HG02852 (cell line): ENCODE data around the gene CELF2.

Experiments used
- ATAC-seq: cut with Tn5 transposase; IDR thresholded peaks from one replicate; pipeline ENCODE4 v1.9.1; 2021; ENCODE audit warnings: mild to moderate bottlenecking, moderate library complexity; ENCODE audit not compliant: unreplicated experiment

Gene CELF2

DNA sequence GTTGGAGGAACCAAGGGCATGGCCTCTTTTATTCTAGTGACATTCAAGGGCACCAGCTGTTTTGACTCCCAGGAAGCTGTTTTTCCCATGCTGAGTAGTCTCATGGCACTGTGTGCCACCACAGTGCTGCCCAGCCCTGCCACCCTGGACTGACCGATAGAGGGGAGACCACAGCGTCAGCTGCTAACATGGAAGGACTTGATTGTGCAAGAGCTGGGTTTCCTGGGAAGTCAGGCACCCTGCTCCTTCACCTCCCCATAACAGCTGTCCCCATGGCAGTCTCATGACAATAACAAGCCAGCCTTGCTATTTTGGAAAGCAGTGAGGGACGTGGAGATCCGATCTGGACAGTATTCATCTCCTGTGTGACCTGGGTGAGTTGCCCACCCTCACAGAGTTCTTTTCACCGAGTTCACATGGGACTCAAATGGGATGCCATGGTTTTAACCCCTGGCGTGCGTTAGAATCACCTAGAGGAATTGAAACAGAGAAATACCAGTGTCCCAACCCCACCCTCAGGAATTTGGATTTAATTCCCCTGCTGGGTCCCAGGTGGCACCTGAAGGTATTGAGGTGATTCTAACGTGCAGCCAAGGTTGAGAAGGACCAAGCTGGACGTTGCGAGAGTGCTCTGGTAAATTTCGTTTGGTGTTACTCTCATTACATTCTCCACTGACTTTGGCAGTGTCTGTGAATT lies 174.8 kb downstream of the CELF2 start:
- no peak for ATAC-seq

DNA sequence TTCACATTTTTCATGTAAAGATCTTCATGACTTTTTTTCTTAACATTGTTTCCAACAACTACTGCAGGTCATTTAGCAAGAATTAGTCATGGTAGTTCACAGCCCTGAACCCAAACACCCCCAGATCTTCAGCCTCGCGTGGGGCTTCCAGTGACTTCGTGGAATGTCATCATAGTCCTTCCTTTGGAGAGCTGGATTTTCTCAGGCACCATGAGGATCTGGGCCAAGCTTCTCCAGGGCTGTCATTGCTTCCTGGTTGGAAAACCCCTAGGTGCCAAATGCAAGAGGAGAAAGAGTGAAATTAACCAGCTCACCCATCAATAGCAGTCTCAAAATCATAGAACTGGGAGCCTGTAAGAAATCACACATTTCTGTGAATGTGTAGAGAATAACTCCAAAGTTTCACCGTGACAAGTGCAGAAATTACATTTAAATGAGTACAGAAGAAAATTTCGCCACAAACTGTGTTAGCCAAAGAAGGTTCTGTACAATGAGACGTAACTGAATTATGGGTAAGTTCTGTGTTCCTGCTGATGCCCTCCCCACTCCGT lies 175.4 kb downstream of the CELF2 start:
- ATAC-seq = no peak

DNA sequence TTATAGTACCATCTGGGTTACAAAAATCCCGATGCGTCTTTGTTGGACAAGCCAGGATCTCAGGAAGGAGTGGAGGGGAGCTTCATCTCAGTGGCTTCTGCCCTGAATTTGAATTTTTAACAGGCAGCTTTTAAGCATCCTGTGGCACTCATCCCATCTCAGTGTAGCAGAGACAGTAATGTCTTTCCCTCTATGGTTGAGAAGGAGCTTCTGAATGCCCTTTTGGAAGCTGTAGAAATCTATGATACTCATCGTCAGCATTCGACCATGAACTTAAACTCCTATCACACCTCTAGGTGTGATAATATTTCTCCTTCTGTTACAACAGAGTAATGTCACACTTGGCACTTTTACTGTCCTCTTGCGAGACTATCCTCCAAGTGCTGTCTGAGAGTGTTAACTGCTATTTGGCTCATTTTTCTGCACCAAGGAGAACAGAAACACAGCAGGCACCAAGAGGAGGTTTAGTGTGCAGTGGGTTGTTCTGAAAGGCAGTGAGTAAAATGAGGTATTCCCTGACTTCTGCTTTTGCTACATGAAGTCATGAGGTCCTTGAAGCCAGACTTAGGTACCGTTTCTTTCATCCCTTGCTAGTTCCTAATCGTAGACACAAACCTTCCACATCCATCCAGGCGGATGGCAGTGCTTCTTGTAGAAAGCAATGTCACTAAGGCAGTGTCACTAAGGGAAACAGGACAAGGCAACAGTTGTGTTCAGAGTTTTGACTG lies 177.4 kb downstream of the CELF2 start:
- ATAC-seq = peak; percentile 29

DNA sequence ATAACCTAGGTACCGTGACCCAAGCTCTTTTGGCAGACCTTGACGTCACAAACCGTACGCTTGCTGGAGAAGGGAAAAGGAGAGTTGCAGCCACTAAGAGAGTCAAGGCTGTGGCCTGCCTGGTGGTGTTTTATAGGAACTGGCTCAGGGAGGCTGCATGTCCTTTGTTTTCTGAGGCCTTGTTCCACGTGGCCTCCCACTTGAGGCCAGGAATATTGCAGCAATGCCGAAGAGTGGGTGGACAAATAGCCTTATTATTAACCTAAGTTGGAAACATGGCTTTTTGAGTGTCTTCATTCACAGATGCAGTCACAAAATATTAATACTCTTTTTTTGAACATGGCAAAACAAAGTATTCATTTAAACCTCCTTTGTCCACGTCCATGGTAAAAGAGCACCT lies 178.0 kb downstream of the CELF2 start:
- no peak for ATAC-seq

DNA sequence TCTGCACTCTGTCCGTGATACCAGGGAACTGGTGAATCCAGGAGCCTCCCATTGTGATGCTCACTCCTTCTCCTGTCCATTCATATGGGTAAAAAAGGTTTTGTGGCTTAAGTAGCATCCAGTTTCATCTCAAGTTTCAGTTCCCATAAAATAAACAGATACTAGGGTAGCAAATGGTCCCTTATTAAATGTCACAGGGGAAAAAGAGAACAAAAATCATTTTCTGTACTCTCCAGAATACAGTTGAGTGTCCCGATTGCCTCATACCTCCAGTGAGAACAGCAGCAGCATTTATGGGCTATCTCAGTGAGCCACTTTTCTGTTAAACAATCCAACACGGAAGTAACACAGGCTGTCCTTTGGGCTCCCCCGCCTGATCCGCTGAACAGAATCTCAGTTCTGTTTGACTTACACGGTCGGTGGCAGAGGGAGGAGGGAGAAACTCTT lies 179.6 kb downstream of the CELF2 start:
- peak; percentile 72 for ATAC-seq

DNA sequence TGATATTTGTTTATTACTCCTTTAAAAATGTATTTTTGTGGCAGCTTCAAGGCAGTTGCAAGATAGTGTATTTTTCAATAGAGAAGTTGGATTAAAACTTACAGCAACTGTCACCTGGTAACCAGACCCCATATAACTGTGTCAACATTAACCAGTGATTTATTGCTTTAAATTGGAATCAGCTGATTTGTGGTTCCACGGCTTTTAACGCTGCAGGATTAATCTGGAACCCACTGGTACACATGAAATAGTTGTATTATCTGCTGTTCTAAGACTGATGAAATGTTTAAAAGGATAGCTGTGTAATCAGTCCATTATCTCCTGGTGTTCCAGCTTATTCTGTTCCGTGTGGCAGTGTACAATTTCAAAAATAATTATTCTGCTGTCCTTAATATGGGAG lies 180.2 kb downstream of the CELF2 start:
- no peak for ATAC-seq

DNA sequence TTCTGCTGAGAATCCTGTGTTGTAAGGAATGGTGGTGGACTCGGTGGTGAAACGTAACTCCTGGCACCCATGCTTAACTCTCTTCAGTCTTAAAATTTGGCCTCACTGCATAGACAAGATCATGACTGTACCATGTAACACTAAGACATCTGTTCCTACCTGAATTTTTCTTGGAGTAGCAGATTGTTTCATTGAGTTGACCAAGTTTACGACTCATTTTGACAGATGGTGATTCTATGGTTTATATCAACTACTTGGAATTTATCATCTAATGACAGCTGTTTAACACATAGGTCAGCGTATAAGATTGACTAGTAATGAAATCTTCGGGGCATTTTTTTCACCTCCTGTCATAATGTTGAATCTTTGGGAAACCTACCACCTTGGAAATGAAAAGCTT lies 184.2 kb downstream of the CELF2 start:
- ATAC-seq = no peak

DNA sequence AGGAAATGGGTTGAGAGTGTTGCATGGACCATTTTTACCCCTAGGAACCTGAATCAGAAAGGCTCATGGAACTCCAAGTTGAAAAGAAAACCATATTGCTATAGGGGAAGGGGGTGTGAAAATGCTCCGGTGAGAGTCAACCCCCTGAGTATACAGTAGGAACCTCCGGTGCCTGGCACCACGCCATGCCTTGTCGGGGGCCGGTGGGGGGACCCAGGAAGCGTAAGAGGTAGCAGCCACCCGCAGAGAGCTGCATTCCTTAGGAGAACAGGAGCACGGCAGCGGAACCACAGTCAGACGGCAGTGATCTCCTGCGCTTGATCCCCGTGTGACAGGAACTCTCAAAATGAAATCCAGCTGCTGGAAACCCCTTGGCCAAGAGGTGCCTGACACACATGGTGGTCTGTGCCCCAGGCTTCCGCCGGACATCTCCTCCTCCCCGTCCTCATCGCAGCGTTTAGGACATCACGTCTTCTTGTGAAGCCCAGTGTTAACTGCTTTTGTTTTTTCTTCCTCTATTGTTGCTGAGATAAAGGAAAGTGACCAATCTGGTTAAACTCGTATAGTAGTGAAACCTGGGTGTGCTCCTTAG lies 186.8 kb downstream of the CELF2 start:
- no peak for ATAC-seq

DNA sequence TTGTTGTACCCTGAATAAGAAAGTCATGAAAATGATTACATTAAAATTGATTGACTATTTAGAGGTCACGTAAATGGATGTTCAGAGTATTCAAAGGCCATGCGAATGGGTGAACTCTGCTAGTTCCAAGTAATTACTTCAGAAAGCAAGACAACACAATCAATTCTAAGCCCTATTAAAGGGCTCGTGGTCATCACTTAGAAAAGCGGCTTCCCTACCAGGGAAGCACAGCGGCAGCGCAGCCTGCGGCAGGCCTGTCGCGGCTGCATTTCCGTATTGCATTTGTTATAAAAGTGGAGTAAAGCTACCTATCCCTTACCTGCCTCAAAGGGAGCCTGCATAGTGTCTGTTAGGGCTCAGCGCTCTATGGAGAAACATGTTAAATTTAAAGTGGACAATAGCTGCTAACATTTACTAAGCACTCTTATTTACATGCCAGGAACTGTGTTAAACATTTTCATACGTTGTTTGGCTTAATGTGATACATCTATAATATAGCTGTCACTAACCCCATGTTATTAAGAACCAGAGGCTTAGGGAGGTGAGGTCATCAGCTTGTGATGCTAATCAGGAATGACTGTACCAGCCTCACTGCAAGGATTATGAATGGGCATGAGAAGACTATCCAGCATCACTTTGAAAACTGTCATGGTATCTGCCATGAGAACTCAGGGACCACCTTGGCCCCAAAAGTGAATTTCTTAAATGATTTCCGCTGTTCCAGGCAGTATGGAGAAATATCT lies 187.5 kb downstream of the CELF2 start:
- ATAC-seq = no peak

DNA sequence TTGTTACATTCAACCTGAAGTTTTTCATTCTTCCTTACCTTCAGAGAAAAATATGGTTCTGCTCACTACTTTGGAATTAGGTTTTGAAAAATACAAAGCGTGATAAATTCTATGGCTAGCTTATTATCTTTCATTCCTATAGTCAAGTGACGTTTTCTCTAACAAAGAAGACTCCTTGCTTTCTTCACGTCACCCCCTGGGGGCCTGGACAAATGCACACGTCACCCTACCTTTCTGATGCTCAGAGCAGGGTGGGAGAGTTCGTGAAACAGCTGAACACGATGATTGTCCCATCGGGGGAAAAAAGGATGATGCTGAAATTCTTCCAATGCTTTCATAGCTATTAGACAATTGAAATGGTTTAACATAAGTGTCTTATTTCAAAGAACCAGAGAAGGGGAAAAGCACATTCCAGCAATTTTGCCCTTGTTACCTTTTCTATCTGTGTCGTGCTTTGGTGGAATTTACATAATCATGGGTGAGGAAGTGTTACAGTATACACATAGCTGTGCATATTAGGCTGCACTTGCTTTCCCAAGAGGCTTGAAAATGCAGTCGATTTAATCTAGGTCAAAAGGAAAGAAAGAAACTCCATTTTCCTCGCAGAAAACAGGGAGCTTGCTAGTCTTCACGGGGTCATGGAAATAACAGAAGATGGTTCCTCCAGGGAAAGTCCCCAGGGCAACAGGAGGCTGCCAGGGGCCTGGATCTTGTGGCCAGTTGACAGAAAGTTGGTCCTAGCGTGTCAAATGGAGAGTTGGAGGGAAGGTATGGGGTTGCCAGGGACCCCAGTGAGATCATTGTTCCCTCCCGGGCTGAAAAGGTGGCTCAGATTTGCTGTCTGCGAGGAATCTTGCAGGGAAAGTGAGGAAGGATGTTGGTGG lies 189.2 kb downstream of the CELF2 start:
- no peak for ATAC-seq

DNA sequence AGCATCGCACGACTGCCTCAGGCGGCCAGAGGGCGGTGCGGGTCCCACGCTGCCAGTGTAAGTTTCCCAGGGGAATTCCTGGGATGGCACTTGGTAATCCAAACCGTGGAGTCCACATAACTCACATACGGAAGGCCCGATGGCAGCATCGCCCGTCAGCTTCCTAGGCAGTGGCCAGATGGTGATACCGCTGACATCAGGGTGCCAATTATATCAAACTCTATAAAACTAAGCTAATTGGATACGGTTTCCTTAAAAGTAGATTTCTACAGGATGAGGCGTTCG lies 189.8 kb downstream of the CELF2 start:
- ATAC-seq = no peak

DNA sequence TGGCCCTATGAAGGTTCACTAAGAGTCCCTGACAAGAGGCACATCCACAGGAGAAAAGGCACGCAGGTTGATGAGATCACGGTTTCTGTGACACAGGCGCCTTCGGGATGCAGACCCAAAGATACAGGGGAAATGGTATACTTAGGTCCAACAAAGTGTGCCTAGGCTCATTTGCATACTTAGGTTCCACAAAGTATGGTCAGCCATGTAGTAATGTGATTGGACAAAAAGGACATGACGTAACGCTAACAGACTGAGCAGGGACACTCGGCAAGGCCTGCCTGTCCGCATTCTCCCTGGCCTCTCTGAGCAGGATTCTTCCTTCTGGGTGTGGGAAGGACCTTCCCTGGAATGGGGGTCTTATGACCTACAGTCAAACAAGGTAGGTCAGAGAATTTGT lies 190.6 kb downstream of the CELF2 start:
- no peak for ATAC-seq

DNA sequence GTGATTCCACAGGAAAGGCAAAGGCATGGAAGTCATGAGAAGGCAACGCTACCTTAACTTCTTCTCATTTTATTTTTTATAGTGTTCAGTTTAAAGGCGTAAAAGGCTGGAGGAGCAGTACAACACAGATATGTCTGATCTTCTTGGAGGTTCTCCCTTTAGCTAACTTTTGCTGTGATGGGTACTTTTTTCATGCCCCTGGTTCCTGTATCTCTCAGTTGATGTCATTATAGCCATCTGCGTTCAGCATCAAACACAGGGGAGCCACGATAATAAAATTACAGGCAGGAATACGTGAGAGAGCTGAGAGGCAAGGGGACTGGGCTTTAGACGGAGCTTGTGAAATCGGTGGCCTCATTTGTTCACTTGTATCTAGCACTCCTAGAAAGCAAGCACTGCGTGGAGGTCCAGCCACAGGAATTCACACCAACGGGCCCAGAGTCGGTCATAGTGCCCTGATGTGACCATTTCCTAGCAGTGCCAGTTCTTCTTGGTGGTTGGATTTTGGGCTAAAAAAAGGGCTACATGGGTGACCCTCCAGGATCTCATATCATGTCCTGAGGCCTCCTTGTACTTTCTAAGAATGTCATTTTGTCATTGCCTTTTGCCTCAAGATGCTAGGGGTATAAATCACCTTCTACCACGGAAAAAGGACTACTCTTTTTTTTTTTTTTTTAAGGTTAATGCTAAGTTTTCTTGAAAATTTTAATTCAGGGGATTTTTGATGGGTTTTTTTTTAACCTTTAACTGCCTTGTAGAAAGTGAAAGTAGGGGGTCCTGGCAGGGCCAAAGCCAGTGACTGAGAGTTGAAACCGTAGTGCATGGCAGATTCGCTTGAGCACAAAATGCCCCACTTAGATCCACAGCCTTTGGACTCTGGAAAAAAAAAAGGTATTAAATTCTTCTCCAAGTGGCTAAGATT lies 191.5 kb downstream of the CELF2 start:
- peak; percentile 60 for ATAC-seq

DNA sequence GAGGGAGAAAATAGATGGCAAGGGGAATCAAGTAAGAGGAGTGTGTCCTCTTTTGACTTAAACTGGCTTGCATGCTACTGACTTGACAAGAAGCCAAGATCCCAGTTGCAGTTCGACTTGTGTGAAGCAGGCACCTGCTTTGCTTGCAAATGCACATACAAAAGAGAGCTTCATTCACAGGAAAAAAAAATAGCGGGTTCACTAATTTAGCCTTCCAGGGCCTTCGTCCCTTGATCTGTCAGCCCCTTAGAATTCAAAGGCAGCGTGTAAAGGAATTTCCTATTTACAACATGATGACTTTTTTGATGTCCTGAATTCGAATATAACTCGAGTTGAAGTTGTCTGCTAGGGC lies 192.1 kb downstream of the CELF2 start:
- peak; percentile 43 for ATAC-seq

DNA sequence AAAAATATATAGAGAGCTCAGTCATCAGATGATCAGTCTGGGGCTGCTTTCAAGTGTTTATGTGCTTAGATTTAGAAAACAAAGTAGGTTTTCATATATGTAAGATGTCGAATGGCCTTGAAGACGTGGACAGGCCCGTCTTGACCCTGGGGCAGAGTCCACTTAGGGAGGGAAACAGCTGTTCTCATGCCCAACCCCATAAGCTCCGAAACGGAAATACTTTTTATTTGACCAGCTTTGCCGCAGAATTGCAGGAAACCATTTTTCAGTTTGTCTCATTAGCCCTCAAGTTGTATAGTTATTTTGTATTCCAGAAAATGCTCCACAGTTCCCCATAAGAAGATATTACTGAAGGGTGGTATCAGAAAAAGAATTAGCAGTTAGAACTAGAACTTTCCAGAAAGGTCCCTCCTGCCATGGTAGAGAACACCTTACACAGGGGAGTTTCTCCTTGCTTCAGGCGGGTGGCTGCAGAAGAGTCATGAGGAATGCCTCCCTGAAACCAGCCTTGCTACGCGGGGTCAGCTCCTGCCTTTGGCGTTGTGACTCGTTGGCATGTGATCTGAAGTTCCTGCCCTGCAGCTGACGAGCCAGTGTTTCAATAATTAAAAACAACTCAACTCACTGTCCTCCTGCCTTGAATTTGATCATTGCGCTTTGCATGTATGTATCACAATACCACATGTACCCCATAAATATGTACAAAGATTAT lies 192.7 kb downstream of the CELF2 start:
- no peak for ATAC-seq

DNA sequence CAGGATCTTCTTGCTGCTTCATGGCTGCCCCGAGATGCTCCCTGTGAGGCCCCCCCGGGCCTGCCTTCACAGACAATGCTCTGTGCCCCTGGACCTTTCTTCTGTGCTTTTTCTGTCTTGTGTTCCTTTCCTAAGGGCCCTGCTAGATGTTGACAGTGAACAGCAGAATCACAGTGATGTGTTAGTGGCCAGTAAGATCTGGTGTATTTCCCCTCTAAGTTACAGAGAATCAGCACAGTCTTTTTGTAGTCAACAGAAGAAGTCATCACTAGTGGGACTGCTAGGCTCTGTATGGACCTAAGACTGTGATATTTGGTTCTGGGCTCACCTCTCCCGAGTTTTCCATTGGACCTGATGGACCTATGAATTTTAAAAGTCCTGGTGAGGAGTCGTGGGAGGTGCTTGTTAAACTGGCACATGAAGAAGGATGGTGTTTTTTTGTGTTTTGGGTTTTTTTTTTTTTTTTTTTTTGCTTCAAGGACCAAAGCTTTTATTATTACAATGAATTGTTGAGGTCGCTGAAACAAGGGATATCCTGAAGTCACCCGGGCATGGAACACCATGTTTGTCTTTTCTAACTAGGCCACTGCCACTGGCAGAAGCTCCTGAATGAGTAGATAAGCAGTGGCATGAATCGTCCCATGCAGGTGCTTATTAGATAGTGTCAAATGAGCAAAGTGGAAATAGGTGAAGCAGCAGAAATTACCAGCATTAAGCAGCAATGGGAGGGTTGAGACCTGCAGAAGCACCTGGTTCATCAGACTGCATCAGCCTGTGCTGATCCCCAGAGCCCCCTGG lies 194.8 kb downstream of the CELF2 start:
- no peak for ATAC-seq

DNA sequence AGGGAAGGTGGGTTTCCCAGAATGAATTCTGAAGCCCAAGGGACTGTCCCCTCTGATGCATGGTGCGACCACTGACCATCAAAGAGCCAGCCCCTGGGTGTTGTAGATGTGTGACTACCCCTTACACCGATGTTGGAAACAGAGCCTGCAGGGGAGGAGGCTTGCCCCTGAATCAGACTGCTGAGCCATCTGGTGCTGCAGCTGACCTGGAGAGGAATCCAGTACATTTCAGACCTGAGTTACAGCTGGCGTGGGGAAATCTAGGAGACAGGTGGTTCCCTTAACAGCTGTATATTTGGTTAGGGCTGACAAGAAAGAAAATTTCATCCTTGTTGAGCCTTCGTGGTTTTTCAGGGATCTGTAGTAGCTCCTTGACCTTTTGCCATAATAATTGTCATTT lies 195.5 kb downstream of the CELF2 start:
- no peak for ATAC-seq

DNA sequence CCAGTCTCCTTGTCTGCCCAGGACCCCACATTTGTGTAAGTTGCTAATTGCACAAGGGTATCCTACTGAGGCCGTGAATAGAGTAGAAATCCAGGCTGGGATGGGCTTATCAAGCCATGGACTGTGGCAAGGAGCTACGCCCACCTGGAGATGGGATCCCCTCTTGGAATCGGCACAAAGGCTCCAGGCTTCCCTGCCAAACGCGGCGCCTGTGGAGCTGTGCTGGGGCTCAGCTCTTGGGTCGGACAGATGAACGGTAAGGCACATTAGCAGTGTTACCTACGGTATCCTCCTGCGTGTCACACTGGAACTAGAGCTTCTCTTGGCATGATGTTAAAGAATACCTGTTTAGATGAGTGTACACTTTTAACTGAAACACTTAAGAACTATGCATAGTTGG lies 196.7 kb downstream of the CELF2 start:
- no peak for ATAC-seq
